ENCODE data around the gene ABHD13. TPM values are rescaled to one million over a fixed set of nuclear protein-coding genes. Genes with fewer than 3 reads are reported as not detected.
A peak's percentile ranks its signal among the peaks of the same experiment; 100 is the strongest.
"Not testable (repeated sequence)": the region's sequence is repeated elsewhere in the genome, so short reads cannot be mapped to it uniquely, and the experiment has no call there.

The ABHD13 gene
- total RNA-seq, 1 donor from 2014 or later, result 10.7 TPM

- DNase-seq (ENCODE audit: low spot score); intact Hi-C loops (cut with DNase I): not testable (repeated sequence)
- ATAC-seq, result peak; percentile 23
Observed at GRCh38 chr13:108217307-108218043, 717 bp upstream of the ABHD13 start.

GRCh38 chr13:108220041-108220440, 1.8 kb downstream of the ABHD13 start:
- no peak for ATAC-seq
- no peak for DNase-seq (ENCODE audit: low spot score)
- intact Hi-C loops (cut with DNase I), result no loop called here

DNA sequence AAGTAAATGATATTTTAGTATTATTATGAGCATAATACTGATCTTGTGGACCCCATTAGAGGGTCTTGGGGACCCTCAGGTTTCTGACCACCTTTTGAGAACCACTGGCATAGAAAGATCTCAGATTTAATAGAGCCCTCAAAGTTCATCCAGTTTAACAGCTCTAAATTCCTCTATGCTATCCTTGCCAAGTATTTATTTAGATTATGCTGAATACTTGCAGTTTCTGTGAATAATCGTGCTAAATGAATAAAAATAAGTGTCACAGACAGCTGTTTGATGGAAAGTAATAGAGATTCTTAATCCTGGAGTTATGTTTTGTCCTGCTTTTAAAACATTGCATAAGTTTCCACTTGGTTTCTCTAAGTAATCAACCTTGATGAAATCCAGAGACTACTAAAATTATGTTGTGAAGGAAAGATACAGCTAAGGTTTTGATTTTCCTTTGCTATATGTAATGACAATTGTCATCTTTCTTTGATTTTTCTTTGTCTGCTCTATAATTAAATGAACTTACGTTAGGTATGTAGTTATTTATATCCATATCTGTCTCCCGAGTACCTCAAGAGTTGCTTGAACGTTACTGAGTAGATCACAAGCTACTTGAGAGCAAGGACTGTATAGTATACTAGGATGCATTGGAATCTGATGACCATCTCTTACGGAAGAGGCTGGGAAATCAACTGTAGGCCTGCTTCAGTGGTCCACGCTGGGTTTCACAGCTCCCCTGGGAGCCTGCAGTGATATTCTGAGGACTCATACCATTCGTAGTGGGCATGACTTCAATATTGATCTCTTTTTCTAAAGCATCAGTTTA, 5.7 kb downstream of the ABHD13 start:
- intact Hi-C loops (cut with DNase I), result no loop called here
- ATAC-seq, result no peak

GRCh38 chr13:108225440-108225839, 7.2 kb downstream of the ABHD13 start:
- DNase-seq (ENCODE audit: low spot score), result no peak
- intact Hi-C loops (cut with DNase I), result no loop called here
- no peak for ATAC-seq

More for the DNA sequence above, 5.7 kb downstream of the ABHD13 start:
- DNase-seq (ENCODE audit: low spot score), result no peak

DNA sequence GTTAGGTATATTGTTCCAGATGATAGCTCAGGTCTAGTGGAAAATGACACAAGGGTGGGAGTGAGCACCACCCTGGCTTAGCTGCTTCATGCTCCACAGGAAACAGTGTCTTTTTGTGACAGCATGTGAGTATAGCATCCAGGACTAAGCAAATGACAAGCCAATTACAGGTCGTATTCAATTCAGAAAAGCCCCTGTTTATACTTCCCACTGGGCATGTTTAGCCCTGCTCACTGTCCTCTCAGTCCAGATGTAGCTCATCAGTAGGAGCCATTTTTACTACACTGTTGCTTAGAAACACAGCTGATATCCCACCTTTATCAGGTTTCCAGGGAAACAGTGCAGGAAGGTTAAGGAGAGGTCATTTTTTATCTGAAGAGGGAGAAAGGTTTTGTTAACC, 8.0 kb downstream of the ABHD13 start:
- DNase-seq (ENCODE audit: low spot score) (no peak), ATAC-seq (no peak)
- intact Hi-C loops (cut with DNase I), result no loop called here

DNA sequence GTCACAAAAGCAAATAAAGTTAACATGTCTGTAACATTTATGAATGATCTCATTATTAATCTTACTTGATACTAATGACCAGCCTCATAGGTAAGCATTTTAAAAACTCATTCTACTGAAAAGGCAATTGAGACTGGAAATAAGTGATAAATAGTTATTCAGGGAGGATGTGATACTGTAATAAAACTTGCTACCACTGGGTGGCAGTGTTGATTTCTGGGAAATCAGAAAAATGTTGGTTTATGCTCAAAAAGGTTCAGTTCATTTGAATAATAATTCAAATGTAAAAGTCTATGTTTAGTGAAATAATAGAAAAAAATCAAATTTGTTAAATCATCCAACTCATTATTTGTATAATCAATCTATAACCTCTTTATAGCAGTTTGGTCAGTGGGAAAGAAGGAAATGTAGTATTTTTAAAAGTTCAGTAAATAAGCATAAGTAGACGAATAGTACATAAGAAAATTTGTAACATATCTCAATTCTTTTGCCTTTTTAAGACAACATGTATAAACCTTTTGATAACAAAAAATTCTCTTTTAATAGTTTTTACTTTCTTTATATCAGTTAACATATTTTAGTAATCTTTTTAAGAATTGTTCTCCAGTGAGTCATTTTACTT, 9.6 kb downstream of the ABHD13 start:
- intact Hi-C loops (cut with DNase I), result no loop called here
- no peak for DNase-seq (ENCODE audit: low spot score)
- ATAC-seq, result no peak

GRCh38 chr13:108230377-108230776, 12.2 kb downstream of the ABHD13 start:
- ATAC-seq, result no peak
- DNase-seq (ENCODE audit: low spot score), result no peak
- intact Hi-C loops (cut with DNase I), result no loop called here

DNA sequence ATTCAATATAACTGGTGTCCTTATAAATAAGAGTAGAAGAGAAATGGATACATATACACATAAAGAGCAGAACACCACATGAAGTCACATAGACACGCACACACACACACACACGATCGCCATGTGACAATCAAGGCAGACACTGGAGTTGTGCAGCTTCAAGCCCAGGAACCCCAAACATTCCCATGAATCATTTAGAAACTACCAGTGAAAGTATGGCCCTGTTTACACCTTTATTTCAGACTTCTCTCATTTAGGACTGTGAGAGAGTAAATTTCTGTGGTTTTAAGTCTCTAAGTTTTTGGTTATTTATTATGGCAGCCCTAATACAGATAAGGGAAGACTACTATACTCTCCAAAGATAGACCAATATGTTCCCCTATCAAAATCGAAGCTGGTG, 31.0 kb downstream of the ABHD13 start:
- DNase-seq (ENCODE audit: low spot score) (no peak), ATAC-seq (no peak)
- intact Hi-C loops (cut with DNase I), result no loop called here

DNA sequence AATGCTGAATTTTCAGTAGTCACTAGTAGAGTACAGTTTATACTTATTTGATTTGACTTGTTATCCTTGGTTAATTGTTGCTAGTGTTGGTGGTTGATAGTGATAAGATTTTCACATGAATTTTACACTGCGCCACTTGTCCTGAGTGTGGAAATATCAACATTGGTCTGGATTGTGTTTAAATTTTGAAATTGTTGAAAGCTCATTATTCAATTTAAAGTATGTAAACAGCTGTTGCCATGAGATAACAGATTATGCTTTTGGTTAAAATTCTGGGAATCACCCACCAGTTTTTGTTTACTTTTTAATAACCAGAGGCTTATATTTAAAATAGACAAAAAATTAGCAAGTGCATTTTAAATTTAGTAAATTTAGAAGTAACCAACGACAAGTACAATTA, 39.1 kb downstream of the ABHD13 start:
- DNase-seq (ENCODE audit: low spot score) (no peak), ATAC-seq (no peak)
- intact Hi-C loops (cut with DNase I), result no loop called here

DNA sequence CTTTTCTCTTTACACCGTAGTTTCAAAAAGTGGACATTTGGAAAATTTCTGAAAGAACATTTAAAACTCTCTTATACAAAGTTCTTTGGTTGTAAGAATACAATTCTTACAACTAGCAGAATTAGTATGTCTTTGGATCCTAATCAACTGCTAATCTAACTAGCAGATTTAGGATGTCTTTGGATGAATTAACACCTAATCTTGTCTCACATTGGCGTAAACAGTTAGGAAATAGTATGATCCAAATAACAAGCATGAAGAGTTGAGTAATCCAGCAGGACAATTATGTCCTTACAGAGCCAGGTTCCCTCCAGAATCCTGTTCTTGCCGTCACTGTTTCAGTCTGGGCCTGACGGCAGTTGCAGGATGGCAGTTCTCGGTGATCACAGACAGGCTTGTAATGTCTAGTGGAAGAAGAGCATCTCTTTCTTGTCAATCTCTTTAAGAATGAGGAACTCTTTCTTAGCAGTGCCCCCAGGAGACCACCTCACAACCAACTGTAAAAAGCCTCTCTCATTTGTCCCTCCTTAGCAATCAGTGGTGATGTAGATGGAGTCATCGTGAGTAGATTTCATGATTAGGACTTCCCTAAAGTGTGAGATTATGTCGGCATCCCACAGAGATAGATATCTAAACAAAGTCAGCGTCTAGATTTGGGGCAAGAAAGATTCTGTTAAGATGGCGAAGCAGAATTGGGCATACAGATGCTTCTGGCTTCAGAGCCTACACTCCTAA, 45.6 kb downstream of the ABHD13 start:
- ATAC-seq, result no peak
- intact Hi-C loops (cut with DNase I), result no loop called here
- DNase-seq (ENCODE audit: low spot score), result no peak

DNA sequence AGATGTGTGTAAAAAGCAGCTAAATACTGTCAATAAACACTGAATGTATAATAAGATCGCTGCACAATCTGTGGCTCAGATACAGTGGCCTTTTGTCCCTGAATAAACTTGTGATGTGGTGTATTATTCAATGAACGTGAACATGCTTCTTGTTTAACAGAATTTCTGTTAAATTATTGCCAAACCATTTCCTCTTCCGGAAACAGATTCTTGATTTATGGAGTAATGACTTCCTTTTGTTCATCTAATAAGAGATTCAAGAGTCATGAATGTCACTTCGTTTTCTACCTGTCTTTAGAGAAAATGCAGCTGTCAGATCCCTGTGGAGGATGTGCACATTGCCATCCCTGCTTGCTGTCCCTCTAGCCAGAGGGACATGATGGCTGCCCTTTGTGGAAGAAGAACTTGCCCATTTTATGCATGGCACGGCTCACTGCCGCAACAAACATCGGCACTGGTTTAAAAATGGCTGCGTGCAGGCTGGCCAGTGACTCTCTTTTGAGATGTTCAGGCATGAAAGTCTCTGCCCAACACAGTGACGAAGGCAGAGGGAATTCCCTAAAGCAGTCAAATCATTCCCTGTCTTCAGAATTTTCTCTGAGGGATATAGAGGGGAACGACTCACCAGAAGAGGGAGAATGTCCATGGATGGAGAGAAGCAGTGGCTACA, 48.3 kb downstream of the ABHD13 start:
- ATAC-seq (no peak), DNase-seq (ENCODE audit: low spot score) (no peak)
- intact Hi-C loops (cut with DNase I), result no loop called here

DNA sequence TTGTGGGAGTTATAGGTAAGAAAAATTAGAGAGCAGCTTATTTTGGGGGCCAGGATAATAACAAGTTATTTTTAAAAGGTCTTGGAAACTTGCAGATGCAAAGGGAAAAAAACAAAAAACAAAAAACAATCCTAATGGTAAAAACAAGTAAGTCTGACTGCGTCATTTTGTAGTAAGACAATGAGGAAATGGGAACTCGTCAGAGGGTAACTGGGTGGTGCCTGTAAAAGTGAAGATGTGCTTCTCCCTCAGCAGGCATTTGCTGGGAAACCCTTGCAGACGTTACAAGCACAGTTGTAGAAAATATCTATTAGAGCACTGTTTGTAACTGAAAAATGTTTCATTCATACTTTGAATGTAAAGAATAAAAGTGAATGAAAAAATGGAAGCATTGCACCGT, 49.2 kb downstream of the ABHD13 start:
- intact Hi-C loops (cut with DNase I), result no loop called here
- ATAC-seq (no peak), DNase-seq (ENCODE audit: low spot score) (no peak)

DNA sequence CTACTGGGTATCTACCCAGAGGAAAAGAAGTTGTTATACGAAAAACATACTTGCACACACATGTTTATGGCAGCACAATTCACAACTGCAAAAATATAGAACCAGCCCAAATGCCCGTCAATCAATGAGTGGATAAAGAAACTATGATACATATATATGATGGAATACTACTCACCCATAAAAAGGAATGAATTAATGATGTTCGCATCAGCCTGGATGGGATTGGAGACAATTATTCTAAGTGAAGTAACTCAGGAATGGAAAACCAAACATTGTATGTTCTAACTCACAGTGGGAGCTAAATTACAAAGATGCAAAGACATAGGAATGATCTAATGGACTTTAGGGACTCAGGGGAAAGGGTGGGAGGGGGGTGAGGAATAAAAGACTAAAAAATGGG, 49.7 kb downstream of the ABHD13 start:
- ATAC-seq; DNase-seq (ENCODE audit: low spot score); intact Hi-C loops (cut with DNase I): not testable (repeated sequence)

DNA sequence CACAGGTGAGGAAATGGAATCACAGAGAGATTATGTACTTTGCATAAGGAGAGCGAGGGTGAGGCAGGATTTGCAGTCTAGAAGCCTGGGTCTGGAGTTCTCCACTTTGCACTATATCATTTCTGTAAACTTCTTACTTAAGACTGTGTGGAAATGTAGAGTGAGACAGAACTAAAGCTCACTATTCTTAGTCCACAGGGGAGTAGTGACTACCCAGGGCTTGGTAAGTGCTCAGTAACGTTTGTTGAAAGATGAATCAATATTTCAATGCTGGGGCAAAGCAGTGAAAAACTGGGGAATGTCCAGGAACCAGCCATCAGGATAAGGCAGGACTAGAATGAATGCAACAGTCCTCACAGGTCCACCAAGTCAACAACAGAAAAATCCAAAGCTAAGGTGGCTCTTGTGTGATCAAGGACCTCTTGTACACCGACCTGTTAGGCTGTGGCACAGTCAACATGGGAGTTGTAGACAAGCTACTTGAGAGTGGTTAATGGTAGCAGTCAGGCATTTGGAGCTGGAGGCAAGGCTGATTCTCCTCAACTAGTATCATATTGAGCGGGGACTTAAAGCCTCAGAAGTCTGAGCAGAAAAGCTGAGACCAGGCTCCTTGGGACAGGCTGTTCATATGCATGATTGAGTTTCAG, 50.4 kb downstream of the ABHD13 start:
- peak; percentile 14 for ATAC-seq
- intact Hi-C loops (cut with DNase I), result no loop called here
- no peak for DNase-seq (ENCODE audit: low spot score)

DNA sequence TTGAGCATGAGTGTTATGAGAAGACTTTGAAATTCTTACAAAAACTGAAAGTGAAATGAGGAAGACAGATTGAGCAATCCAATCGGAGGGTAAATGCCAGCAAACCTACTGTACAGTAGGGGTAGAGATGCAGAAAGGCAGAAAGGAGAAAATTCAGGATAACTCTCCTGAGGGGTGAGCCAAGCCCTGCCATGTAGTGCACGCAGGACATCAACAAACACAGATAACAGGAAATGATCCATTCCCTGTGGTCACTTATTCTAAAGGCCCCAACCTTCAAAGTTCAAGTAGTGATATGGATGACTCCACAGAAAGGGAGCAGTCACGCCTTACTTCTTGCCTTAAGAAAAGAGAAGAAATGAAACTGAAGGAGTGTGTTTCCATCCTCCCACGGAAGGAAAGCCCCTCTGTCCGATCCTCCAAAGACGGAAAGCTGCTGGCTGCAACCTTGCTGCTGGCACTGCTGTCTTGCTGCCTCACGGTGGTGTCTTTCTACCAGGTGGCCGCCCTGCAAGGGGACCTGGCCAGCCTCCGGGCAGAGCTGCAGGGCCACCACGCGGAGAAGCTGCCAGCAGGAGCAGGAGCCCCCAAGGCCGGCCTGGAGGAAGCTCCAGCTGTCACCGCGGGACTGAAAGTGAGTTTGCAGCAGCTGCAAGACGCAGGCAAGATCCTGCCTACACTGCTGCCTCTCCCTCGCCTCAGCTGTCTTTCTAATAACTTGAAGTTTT, 51.6 kb downstream of the ABHD13 start, which contains the start of gene TNFSF13B:
TNFSF13B (plus strand) TSS at position 118 of the 728 bp plus-strand sequence; CDS start at position 296, 178 bp downstream.
- ATAC-seq (peak; percentile 88), DNase-seq (ENCODE audit: low spot score) (no peak)
- intact Hi-C loops (cut with DNase I), result no loop called here

- ATAC-seq (peak; percentile 25), DNase-seq (ENCODE audit: low spot score) (no peak)
- intact Hi-C loops (cut with DNase I), result no loop called here
Observed at GRCh38 chr13:108270442-108270841, 52.2 kb downstream of the ABHD13 start.

DNA sequence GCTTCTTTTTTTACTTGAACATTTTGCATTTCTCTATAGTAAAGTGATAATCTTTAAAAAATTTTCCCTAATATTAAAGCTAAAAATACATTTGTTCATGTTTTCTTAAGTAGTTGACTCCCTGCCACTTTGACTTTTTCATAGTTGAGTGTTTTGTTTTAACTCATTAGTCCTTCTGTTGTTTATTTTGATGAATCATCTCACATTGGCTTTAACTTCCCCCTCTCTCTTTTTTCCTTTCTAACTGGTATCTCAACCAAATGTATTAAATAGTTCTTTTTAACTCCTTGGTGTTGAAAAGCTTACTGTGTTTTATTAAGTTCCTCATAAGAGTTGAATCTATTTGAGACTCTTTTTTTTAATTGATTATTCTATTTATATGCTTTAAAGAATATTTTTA, 54.1 kb downstream of the ABHD13 start:
- DNase-seq (ENCODE audit: low spot score) (no peak), ATAC-seq (no peak)
- intact Hi-C loops (cut with DNase I), result no loop called here
